HG02610 (cell line): ENCODE data around the gene ZNF431.
A peak's percentile ranks its signal among the peaks of the same experiment; 100 is the strongest.
"Not testable (repeated sequence)": the region's sequence is repeated elsewhere in the genome, so short reads cannot be mapped to it uniquely, and the experiment has no call there.

ENCODE experiments used
- ATAC-seq: cut with Tn5 transposase; IDR thresholded peaks from one replicate; pipeline ENCODE4 v1.9.1; 2021; ENCODE audit warnings: mild to moderate bottlenecking, moderate library complexity; ENCODE audit not compliant: unreplicated experiment

ZNF431 gene

DNA sequence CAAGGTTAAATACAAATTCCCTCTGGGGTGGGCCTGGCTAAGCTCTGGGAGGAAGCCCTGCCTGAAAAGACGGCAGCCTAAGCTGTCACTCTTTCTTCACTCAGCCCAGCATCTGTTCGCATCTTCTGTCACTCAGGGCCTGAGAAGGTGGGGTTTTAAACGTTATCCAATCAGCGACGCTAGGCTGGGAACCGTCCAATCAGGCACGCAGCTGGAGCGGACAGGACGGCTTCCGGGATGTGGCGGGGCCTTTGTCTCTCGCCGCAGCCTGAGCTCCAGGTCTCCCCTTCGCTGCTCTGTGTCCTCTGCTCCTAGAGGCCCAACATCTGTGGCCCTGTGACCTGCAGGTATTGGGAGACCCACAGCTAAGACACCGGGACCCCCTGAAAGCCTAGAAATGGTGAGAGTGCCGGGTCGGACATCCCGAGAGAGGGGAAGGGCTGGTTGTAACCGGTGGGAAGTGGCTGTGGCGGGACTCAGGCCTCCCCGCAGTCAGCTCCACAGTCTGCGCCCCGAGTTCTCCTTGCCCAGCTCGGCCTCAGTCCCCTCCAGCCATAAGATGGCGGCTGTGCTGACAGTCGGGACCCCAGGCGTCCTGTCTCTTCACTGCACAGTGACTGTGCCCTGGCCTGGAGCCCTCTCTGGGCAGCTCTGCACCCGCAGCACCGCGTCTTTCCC is at the start of gene ZNF431:
TSS of gene ZNF431 (plus strand) at position 254 of the 678 bp plus-strand sequence. CDS start at position 398, 144 bp downstream.
- ATAC-seq: peak; percentile 99

DNA sequence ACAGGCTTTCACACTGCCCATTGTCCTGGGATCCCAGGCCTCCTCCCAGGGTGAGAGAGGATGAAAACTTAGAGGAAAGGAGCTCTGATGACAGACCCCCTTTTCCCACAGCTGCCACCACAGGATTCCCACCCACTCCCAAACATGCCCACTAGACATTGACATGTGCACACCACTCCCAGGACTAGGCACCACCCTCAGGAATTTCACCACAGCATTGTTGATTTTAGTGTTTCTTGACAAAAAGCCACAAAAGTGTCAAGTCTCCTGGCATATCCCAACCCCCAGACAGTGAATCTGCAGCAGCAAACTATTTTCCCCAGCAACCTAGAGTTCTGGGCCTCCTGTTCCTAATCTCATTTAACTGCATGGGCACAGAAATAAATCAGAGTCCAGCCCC is 49.7 kb upstream of the ZNF431 start:
- no peak for ATAC-seq

DNA sequence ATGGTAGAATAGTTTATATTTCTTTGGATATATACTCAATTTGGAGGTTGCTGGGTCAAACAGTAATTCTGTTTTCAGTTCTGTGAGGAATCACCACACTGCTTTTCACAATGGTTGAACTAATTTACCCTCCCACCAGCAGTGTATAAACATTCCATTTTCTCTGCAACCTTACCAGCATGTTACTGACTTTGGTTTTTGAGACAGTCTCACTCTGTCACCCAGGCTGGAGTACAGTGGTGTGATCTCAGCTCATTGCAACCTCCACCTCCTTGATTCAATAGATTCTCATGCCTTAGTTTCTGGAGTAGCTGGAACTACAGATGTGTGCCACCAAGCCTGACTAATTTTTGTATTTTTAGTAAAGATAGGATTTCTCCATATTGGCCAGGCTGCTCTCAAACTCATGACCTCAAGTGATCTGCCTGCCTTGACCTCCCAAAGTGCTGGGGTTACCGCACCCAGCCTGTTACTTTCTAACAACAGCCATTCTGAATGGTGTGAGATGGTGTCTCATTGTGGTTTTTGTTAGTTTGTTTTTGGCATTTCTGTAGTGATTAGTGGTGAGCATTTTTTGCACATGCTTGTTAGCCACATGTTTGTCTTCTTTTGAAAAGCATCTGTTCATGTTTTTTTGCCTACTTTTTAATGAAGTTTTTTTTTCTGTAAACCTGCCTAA is 47.4 kb upstream of the ZNF431 start:
- ATAC-seq: no peak

DNA sequence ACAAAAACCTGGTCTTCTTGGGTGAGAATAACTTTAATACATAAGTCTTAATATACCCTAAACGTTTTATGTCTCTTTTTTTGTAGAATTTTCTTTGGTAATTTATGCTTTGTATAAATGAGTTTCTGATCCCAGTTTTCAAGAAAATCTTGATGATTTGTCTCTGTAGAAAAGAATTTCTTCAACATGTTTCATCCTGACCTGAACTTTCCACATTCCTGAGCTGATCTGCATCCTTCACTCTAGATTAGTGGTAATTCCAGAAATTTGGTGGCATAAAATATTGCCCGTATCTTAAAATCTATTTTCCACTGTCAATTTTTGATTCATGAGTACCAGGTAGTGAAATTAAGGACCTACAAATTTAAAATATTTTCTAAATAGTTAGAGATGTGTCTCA is 43.5 kb upstream of the ZNF431 start:
- no peak for ATAC-seq

DNA sequence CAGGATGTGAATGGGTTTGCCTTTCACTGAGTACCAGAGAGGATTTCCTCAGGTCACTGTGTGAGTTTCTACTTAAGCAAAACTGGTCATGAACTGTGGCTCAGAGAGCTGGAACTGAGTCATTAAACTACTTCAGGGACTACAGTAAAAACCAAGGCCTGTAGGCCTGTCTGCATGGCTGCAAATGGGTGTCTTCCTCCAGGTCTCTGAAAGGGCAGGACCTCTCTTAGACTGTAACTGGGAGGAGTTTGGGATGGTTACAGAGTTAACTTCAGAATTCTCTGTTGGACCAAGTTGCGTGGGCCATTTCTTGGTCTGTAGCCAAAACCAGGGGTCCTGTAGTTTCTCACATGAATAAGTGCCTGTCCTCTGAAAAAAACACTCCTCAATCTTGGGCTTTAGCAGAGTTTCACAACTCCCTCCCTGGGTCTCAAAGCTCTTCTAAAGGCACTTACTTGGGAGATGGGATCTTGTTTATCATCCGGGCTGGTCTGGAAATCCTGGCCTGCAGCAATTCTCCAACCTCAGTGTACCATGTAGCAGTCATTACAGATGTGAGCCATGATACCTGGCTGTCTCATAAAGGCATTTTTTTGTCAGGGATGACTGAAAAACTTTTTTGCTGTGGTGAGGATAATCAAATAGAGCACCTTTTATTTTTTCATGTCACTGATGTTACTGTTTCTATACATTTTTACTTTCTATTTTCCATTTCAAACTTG is 40.2 kb upstream of the ZNF431 start:
- ATAC-seq: no peak

DNA sequence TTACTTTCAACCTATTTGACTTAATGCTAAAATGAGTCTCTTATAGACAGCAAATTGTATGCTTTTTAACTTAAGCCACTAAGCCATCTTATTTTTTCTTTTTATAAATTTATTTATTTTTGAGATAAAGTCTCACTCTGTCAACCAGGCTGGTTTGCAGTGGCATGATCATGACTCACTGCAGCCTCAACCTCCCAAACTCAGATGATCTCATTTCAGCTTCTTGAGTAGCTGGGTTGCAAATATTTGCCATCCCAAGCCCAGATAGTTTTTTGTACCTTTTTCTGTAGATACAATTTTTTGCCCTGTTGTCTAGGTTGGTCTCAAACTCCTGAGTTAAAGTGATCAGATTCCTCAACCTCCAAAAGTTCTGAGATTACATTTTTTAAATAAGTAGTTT is 32.7 kb upstream of the ZNF431 start:
- no peak for ATAC-seq

DNA sequence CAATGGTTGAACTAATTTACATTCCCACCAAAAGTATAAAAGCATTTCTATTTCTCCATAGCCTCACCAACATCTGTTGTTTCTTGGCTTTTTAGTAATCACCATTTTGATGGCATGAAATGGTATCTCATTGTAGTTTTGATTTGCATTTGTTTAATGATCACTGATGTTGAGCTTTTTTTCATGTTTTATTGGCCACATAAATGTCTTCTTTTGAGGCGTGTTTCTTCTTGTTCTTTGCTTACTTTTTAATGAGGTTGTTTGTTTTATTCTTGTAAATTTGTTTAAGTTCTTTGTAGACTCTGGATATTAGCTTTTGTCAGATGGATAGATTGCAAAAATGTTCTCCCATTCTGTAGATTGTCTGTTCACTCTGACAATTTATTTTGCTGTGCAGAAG is 31.7 kb upstream of the ZNF431 start:
- no peak for ATAC-seq

DNA sequence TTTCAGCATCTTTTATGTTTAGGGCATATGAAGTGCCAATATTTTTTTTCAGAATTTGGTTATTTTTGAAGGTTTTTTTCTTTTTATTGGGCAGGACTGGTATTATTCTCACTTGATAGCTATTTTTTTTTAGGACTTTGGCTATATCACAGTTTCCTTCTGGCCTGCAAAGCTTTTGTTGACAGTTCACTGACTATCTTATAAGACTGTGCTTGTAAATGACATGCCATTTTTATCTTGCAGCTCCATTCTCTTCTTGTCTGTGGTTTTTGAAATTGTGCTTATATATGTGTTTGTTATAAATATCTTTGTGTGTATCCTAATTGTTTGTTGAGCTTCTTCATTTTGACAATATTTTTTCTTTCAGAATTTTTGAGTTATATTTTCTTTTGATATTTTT is 26.4 kb upstream of the ZNF431 start:
- ATAC-seq: no peak

DNA sequence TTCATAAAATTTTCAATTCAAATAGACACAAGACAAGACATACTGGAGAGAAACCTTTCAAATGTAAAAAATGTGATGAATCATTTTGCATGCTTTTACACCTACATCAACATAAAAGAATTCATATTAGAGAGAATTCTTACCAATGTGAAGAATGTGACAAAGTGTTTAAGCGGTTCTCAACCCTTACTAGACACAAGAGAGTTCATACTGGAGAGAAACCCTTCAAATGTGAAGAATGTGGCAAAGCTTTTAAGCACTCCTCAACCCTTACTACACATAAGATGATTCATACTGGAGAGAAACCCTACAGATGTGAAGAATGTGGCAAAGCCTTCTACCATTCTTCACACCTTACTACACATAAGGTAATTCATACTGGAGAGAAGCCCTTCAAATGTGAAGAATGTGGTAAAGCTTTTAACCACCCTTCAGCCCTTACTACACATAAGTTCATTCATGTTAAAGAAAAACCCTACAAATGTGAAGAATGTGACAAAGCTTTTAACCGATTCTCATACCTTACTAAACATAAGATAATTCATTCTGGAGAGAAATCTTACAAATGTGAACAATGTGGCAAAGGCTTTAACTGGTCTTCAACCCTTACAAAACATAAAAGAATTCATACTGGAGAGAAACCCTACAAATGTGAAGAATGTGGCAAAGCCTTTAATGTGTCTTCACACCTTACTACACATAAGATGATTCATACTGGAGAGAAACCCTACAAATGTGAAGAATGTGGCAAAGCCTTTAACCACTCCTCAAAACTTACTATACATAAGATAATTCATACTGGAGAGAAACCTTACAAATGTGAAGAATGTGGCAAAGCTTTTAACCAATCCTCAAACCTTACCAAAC is 24.6 kb upstream of the ZNF431 start:
- no peak for ATAC-seq

DNA sequence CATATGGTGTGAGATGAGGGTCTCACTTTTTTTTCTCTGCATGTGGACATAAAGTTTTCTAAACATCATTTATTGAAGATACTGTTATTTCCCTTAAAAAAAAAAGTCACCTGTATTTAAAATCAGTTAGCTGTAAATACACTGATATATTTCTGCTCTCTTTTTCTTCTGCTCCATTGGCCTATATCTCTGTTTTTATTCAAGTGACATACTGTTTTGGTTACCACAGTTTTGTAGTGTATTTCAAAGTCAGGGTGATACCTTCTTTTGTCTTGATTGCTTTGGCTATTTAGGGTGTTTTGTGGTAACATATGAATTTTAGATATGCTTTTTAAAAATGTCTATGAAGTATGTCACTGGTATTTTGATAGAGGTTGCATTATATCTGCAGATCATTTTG is 15.8 kb upstream of the ZNF431 start:
- no peak for ATAC-seq

DNA sequence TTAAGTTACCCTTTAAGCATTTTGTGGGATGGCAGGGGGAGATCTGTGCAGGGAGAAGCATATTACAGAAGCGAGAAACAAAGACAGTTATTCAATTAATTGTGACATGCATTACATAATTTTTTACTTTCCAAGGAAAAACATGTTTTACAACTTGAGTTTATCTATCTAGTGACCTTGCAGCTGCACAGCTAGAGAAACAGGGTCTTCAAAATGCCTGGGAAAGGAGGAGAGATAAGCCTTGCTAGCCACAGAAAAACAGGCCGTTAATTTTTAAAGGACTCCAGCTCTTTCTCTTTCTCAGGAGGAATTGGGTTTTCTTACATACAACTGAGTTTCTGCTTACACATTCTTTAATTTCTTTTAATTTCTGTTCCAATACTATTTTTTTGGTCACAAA is 14.8 kb upstream of the ZNF431 start:
- no peak for ATAC-seq

DNA sequence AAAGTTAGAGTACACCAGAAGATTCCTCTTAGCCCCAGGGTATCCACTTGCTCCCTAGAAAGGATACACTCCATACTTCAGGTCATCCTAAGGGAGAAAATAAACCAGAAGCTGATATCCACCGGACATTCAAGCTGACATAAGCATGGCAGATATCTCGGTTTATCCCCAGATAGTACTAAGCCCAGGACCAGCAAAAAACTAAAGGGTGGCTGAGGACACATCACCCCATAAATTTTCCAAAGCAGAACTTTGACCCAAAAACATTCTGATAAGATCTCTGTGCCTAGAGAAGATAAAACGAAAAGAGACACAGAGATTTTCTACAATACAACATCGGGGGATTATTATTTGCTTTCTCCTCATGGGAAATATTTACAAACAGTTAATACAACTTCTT is 13.9 kb upstream of the ZNF431 start:
- no peak for ATAC-seq

DNA sequence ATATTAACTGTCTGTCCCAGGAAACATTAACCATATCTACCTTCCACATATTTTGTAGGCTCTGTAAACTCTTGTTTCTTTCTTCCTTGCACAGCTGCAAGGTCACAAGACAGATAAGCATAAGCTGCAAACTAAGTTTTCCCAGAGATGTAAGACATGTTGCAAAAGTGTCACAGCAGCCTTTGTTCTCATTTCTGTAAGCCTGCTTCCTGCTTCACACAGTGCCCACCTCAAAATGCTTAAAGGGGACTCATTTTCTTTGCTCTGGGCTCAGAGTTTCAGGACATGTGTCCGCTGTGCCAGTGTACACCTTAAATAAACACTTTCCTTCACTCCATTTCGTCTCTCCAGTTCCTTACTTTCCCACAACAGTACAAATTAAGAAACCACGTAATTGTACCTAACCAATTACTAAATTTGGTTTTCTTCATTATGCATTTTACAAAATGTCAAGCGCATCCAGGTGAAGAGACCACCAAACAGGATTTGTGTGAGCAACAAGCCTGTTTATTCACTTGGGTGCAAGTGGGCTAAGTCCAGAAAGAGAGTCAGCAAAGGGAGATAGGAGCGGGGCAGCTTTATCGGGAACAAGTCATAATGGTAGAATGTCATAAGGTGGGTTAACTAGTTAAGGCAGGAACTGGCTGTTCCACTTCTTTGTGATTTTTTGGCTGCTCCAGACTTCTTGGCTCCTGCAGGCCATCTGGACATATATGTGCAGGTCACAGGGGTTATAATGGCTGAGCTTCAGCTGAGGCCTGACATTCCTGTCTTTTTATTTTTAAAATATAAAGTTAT is 12.7 kb upstream of the ZNF431 start:
- no peak for ATAC-seq

DNA sequence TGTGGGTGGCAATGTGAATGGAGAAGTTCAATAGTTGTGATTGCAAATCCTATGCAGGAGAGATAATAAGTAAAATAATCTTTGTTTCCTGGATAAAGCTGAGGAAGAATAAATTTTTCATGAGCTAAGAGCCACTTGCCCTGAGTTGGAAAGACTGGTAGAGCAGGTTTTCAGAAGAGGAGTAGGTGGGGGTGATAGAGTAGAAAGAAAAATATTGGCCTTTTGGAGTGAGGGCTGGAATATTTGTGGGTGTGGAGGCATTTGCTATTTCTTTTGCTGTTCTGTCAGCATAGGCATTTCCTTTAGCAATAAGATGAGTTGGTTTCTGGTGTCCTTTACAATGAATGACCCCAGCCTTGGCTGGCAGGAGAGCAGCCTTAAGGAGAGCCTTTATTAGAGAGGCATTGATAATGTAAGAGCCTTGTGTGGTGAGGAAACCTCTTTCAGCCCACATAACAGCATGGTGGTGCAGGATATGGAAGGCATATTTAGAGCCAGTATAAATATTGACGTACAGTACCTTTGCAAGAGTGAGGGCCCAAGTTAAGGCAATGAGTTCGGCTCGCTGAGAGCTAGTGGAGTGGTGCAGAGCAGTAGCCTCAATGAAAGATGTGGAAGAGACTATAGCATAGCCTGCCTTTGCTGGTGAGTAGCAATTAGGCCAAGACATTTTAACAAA is 11.6 kb upstream of the ZNF431 start:
- no peak for ATAC-seq

DNA sequence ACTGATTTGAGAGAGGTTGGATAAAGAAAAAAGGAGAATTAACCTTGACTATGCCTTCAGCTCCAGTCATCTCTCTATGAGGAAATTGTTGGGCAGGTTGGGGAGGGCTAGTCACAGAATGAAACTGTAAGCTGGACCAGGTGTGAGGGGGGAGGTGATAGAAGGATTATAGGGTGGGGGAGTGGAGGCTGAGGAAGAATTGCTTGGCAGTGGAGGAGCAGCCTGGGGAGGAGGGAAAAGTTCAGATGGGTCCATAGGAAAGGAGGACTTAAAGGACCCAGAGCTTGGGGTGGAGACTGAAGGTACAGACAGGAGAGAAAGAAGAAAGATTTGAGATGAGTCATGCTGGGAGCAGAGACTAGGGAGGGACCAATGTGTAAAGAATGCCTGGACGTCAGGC is 8.2 kb upstream of the ZNF431 start:
- ATAC-seq: no peak

DNA sequence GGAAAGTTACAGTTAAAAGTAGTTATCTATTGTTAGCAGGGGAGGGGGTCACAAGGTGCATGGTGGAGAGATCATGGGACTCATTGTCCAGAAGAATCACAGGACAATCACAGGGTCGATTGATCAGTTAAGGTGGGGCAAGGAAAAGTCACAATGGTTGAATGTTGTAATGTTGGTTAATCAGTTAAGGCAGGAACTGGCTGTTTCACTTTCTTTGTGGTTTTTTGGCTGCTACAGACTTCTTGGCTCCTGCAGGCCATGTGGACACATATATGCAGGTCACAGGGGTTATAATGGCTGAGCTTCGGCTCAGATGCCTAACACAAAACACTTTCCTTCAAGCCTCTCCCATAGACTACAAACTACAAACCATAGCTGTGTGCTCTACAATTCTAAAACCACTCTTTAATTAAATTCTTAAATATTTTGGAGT is 6.9 kb upstream of the ZNF431 start:
- no peak for ATAC-seq

DNA sequence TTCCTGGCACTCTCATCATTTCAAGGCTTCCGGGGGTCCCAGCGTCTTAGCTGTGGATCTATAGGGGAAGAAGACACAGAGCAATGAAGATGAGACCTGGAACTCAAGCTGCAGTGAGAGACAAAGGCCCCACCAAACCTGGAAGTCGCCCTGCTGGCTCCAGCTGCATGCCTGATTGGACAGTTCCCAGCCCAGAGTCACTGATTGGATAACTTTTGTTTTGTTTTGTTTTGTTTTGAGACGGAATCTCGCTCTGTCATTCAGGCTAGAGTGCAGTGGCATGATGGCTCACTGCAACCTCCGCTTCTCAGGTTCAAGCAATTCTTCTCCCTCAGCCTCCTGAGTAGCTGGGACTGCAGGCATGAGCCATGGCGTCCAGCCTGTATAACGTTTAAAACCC is 6.4 kb upstream of the ZNF431 start:
- ATAC-seq: no peak

DNA sequence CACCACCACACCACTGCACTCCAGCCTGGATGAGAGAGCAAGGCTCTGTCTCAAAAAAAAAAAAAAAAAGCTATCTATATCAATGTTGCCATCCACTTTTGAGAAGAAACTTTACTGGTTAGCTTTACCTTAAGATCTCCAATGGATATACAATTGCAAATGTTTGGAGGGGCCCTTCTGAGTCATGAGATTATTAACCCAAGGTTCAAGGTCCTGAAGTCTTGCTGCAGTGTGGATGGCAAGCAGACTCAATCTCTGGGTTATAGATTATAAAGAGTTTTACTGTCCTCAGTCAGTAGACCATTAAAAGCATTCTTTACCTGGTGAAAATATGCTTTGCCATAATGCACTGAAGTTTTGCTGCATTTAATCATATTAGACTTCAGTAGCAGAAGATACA is 3.7 kb upstream of the ZNF431 start:
- no peak for ATAC-seq

DNA sequence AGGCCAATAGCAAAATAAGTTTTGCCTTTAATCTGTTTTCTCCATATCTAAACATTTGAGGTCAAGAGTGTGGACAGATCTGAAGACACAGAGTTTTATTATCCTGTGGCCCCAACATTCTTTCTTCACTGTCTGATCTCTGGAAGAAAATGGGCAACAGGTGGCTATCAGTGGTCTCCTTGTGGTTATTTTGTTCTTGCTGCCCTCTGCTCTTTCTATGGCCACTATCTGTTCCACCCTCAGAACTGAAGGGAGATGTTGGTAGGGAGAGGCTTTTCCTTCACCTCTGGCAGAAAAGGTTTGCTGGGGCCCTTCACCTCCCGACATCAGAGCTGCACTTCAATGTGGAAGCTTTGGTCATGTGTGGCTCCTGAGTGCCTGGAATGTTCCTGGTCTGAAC is 834 bp upstream of the ZNF431 start:
- not testable (repeated sequence) for ATAC-seq

DNA sequence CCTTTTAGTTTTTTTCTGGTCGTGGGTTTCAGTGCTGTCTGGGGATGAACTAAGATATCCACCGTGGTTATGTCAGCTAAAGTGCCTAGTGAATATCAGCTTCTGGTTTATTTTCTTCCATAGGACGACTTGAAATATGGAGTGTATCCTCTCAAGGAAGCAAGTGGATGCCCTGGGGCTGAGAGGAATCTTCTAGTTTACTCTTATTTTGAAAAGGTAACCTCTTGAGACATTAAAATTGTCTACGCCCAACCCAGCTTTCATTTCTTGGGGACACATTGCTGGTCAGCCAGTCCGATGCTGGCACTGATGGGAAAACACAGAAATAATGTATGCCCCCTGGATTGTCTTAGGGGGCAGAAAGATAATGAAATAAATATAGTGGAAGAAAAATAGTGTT is 1.6 kb downstream of the ZNF431 start:
- no peak for ATAC-seq
